Loucy (cell line): ENCODE measurements around the gene ZNF669.

Source experiments
- CTCF ChIP-seq: fragments of 200-600 bp; sonication (generic); conservative IDR thresholded peaks from 2 replicates; pipeline ENCODE4 v1.5.1; 2014; ENCODE audit warnings: mild to moderate bottlenecking, antibody characterized with exemption, low read length
- EZH2phosphoT487 ChIP-seq: fragments of 200-600 bp; IDR thresholded peaks from 2 replicates; pipeline ENCODE4 v1.6.1; 2018; ENCODE audit warnings: antibody characterized with exemption, mild to moderate bottlenecking, moderate library complexity, borderline replicate concordance

GRCh38 chr1:247107694-247108093 is 3.5 kb upstream of the ZNF669 start:
- TF ChIP-seq CTCF (no peak), EZH2phosphoT487 (no peak)
